A549 (cell line): ENCODE results near the gene FAM163B.

Experiments used
- CHD2 ChIP-seq: fragments of 150-350 bp; IDR thresholded peaks from 2 replicates; pipeline ENCODE4 v1.6.1; 2014; ENCODE audit warnings: low read length; ENCODE audit not compliant: partially characterized antibody
- CTCF ChIP-seq: fragments of >200 bp; sonication (Bioruptor Twin); formaldehyde crosslinking; IDR thresholded peaks from 3 replicates; pipeline ENCODE4 v1.5.1; 2016
- EP300 ChIP-seq, 2 experiments: fragments of >200 bp; sonication (Bioruptor Twin); formaldehyde crosslinking; IDR thresholded peaks; 2 replicates in 1 of 2; 3 replicates in 1 of 2; pipeline ENCODE4 v1.6.1; 2016 to 2017
- FOSL2 ChIP-seq, 2 experiments: fragments of 450-650 bp in 1 of 2; fragments of >200 bp in 1 of 2; sonication (Bioruptor Twin) in 1 of 2; formaldehyde crosslinking; IDR thresholded peaks; 2 replicates each; pipeline versions ENCODE4 v1.5.0 to v1.6.1; 2016 to 2020; ENCODE audit warnings: mild to moderate bottlenecking in 1 of 2, moderate library complexity in 1 of 2
- REST ChIP-seq: fragments of 200-600 bp; sonication (generic); IDR thresholded peaks from 2 replicates; pipeline ENCODE4 v1.6.1; 2016; ENCODE audit warnings: antibody characterized with exemption, mild to moderate bottlenecking, moderate library complexity
- SREBF2 ChIP-seq: fragments of 450-650 bp; IDR thresholded peaks from 2 replicates; pipeline ENCODE4 v1.6.1; 2014; ENCODE audit warnings: mild to moderate bottlenecking, moderate library complexity

- TF ChIP-seq CTCF (no peak), FOSL2 (IDR thresholded peaks at IDR 0.05) (no peak), FOSL2 (CRISPR knock-in tag; IDR thresholded peaks at IDR 0.05) (no peak), EP300 (IDR thresholded peaks at IDR 0.05) (no peak), REST (no peak), SREBF2 (no peak), CHD2 (no peak)
Observed at GRCh38 chr9:133655701-133656100, 46.5 kb upstream of the FAM163B start.
